DND-41 (cell line): ENCODE data around the gene HECTD1.

Source experiments
- ATAC-seq: fragments of 200-7000 bp; cut with Tn5 transposase; 3 replicates; pipeline ENCODE4 v1.9.1; 2021; ENCODE audit warnings: low read depth; ENCODE audit not compliant: insufficient read depth
- DNase-seq: peaks from one replicate; pipeline ENCODE4 v3.0.0-alpha.2; 2020
- H2AFZ ChIP-seq: 2 replicates; pipeline ENCODE4 v1.6.0; 2012; ENCODE audit warnings: low read depth, low read length
- H3K27ac ChIP-seq: 2 replicates; pipeline ENCODE4 v1.5.1; 2012; ENCODE audit warnings: low read length, inconsistent platforms
- H3K27me3 ChIP-seq: fragments of 200-600 bp; sonication (generic); 2 replicates; pipeline ENCODE4 v1.6.0; 2012; ENCODE audit warnings: low read length, mild to moderate bottlenecking, inconsistent platforms; ENCODE audit not compliant: insufficient read depth, poor library complexity
- H3K36me3 ChIP-seq: 2 replicates; pipeline ENCODE4 v1.5.1; 2012; ENCODE audit warnings: low read length, inconsistent platforms; ENCODE audit not compliant: insufficient read depth
- H3K4me1 ChIP-seq: 2 replicates; pipeline ENCODE4 v1.5.1; 2012; ENCODE audit warnings: mild to moderate bottlenecking, low read length; ENCODE audit not compliant: insufficient read depth
- H3K4me2 ChIP-seq: 2 replicates; pipeline ENCODE4 v1.6.0; 2012; ENCODE audit warnings: mild to moderate bottlenecking, moderate library complexity, low read length, inconsistent platforms; ENCODE audit not compliant: insufficient read depth
- H3K4me3 ChIP-seq, 2 experiments: fragments of 200-600 bp in 1 of 2; shearing (Covaris generic) in 1 of 2; 2 replicates each; pipeline ENCODE4 v1.5.1; 2012 to 2016; ENCODE audit warnings: inconsistent platforms in 2 of 2, low read length in 2 of 2, mild to moderate bottlenecking in 2 of 2, low read depth in 1 of 2, moderate library complexity in 1 of 2
- H3K79me2 ChIP-seq: 2 replicates; pipeline ENCODE4 v1.6.0; 2012; ENCODE audit warnings: low read length, inconsistent platforms; ENCODE audit not compliant: insufficient read depth
- H3K9ac ChIP-seq: 2 replicates; pipeline ENCODE4 v1.6.0; 2012; ENCODE audit warnings: low read depth, mild to moderate bottlenecking, inconsistent platforms, low read length, moderate library complexity
- H3K9me3 ChIP-seq: 2 replicates; pipeline ENCODE4 v1.5.1; 2012; ENCODE audit warnings: low read length, moderate library complexity, mild to moderate bottlenecking, inconsistent platforms; ENCODE audit not compliant: insufficient read depth, severe bottlenecking
- H4K20me1 ChIP-seq: 2 replicates; pipeline ENCODE4 v1.6.0; 2012; ENCODE audit warnings: low read length; ENCODE audit not compliant: insufficient read depth
- CTCF ChIP-seq: IDR thresholded peaks from 2 replicates; pipeline ENCODE4 v1.5.1; 2012; ENCODE audit warnings: borderline replicate concordance, low read length, moderate library complexity, mild to moderate bottlenecking; ENCODE audit not compliant: poor library complexity, severe bottlenecking; ENCODE audit errors: extremely low read depth
- EZH2 ChIP-seq: IDR thresholded peaks from 3 replicates; pipeline ENCODE4 v1.6.1; 2012; ENCODE audit warnings: borderline replicate concordance, low read depth, mild to moderate bottlenecking, moderate library complexity, low read length, inconsistent platforms; ENCODE audit not compliant: severe bottlenecking

The HECTD1 gene

GRCh38 chr14:31118892-31119291, 88.7 kb downstream of the HECTD1 start:
- H3K4me3 ChIP-seq = no peak overlapping the region
- H3K27ac ChIP-seq = no peak overlapping the region
- H3K9me3 ChIP-seq = no peaks in the 10 kb centered on the region
- H3K9ac ChIP-seq = no peak overlapping the region
- peaks cover 93% of the 10 kb centered on the region for H3K36me3 ChIP-seq
- no peak overlapping the region for H3K4me2 ChIP-seq
- H3K79me2 ChIP-seq = no peaks in the 10 kb centered on the region
- H2AFZ ChIP-seq = no peak overlapping the region
- DNase-seq (no peak), ATAC-seq (no peak)
- TF ChIP-seq EZH2 = no peak
- peaks cover 5% of the 10 kb centered on the region; the same call in 1 of the 2 replicates for H4K20me1 ChIP-seq
- no peaks in the 10 kb centered on the region for H3K27me3 ChIP-seq
- H3K4me1 ChIP-seq = no peaks in the 10 kb centered on the region

GRCh38 chr14:31113794-31114193, 93.8 kb downstream of the HECTD1 start:
- no peak overlapping the region for H3K4me3 ChIP-seq
- no peaks in the 10 kb centered on the region for H3K27me3 ChIP-seq
- TF ChIP-seq EZH2 (no peak), CTCF (no peak)
- no peaks in the 10 kb centered on the region for H3K79me2 ChIP-seq
- no peak for ATAC-seq
- H3K9ac ChIP-seq = no peak overlapping the region
- no peak for DNase-seq
- H2AFZ ChIP-seq = no peak overlapping the region
- no peaks in the 10 kb centered on the region for H3K9me3 ChIP-seq
- no peaks in the 10 kb centered on the region for H3K4me1 ChIP-seq
- H3K4me2 ChIP-seq = no peak overlapping the region
- H4K20me1 ChIP-seq = no peaks in the 10 kb centered on the region
- peaks cover 91% of the 10 kb centered on the region for H3K36me3 ChIP-seq
- no peak overlapping the region for H3K27ac ChIP-seq

- Histone ChIP-seq H3K27ac (no peak overlapping the region), H4K20me1 (no peaks in the 10 kb centered on the region), H2AFZ (no peak overlapping the region), H3K9me3 (no peaks in the 10 kb centered on the region), H3K79me2 (no peaks in the 10 kb centered on the region), H3K27me3 (no peaks in the 10 kb centered on the region), H3K4me2 (no peak overlapping the region), H3K4me1 (no peaks in the 10 kb centered on the region), H3K9ac (no peak overlapping the region), H3K4me3 (no peak overlapping the region), H3K36me3 (peaks cover 93% of the 10 kb centered on the region)
- ATAC-seq = no peak
- DNase-seq = no peak
- no peak for TF ChIP-seq CTCF
- no peak for TF ChIP-seq EZH2
These were observed 96.7 kb downstream of the HECTD1 start for GRCh38 chr14:31110872-31111271.

- H3K27ac ChIP-seq = no peak overlapping the region
- H3K79me2 ChIP-seq = no peaks in the 10 kb centered on the region
- no peak overlapping the region for H2AFZ ChIP-seq
- H4K20me1 ChIP-seq = no peaks in the 10 kb centered on the region
- DNase-seq = no peak
- ATAC-seq = no peak
- H3K9me3 ChIP-seq = no peaks in the 10 kb centered on the region
- no peak for TF ChIP-seq EZH2
- H3K27me3 ChIP-seq = no peaks in the 10 kb centered on the region
- H3K4me3 ChIP-seq = no peak overlapping the region
- no peak overlapping the region for H3K4me2 ChIP-seq
- H3K36me3 ChIP-seq = peaks cover 95% of the 10 kb centered on the region
- H3K4me1 ChIP-seq = no peaks in the 10 kb centered on the region
- H3K9ac ChIP-seq = no peak overlapping the region
These were observed 98.3 kb downstream of the HECTD1 start for GRCh38 chr14:31109257-31109656.

- Histone ChIP-seq H3K79me2 (no peaks in the 10 kb centered on the region), H3K4me3 (no peak overlapping the region), H3K36me3 (peaks cover 93% of the 10 kb centered on the region), H3K4me1 (no peaks in the 10 kb centered on the region), H4K20me1 (no peaks in the 10 kb centered on the region), H3K9ac (no peak overlapping the region), H3K9me3 (no peaks in the 10 kb centered on the region), H3K27ac (no peak overlapping the region), H3K4me2 (no peak overlapping the region), H2AFZ (no peak overlapping the region), H3K27me3 (no peaks in the 10 kb centered on the region)
- TF ChIP-seq CTCF (no peak), EZH2 (no peak)
- ATAC-seq (no peak), DNase-seq (no peak)
These were observed 100.8 kb downstream of the HECTD1 start for GRCh38 chr14:31106768-31107167.
